GM13977 (cell line): ENCODE data around the gene TMEM33.

Experiments used
- DNase-seq: peaks from one replicate; pipeline ENCODE4 v3.0.0; 2012; ENCODE audit warnings: low spot score
- CTCF ChIP-seq: IDR thresholded peaks from 2 replicates; pipeline ENCODE4 v1.5.1; 2012; ENCODE audit warnings: mild to moderate bottlenecking, control low read depth; ENCODE audit not compliant: insufficient read depth; ENCODE audit errors: extremely low read depth, missing control alignments
- in situ Hi-C: fragments of 300-500 bp; cut with MboI; formaldehyde crosslinking; loops from one replicate; pipeline ENCODE4 v1.12.0; 2022; ENCODE audit warnings: low sequenced_read_pairs, low pct_unique_long_range_greater_than_20kb, mixed read lengths, inconsistent platforms; ENCODE audit not compliant: unreplicated experiment

The TMEM33 gene

GRCh38 chr4:41935652-41936021 is 408 bp downstream of the TMEM33 start:
- no peak for TF ChIP-seq CTCF
- in situ Hi-C loops, result no loop called here
- DNase-seq, result peak; percentile 23

GRCh38 chr4:41939016-41939626 is 3.9 kb downstream of the TMEM33 start:
- in situ Hi-C loops, result no loop called here
- no peak for DNase-seq
- no peak for TF ChIP-seq CTCF

- TF ChIP-seq CTCF, result no peak
- DNase-seq, result no peak
- in situ Hi-C loops, result no loop called here
These were observed 5.6 kb downstream of the TMEM33 start for GRCh38 chr4:41940834-41941233.

GRCh38 chr4:41943506-41943905 is 8.3 kb downstream of the TMEM33 start:
- in situ Hi-C loops, result no loop called here
- no peak for DNase-seq
- no peak for TF ChIP-seq CTCF

- DNase-seq, result no peak
- in situ Hi-C loops, result no loop called here
- no peak for TF ChIP-seq CTCF
These were observed 8.9 kb downstream of the TMEM33 start for GRCh38 chr4:41944089-41944488.

- no peak for TF ChIP-seq CTCF
- no peak for DNase-seq
- in situ Hi-C loops, result no loop called here
These were observed 14.3 kb downstream of the TMEM33 start for GRCh38 chr4:41949531-41949930.

- in situ Hi-C loops, result loop anchor here (25.0 kb wide), 2 partner anchors 305 to 555 kb away; no protein-coding TSS in a partner anchor
- DNase-seq, result peak; percentile 45
These were observed 22.4 kb downstream of the TMEM33 start for GRCh38 chr4:41957634-41958033.

More at GRCh38 chr4:41957634-41958033, 22.4 kb downstream of the TMEM33 start:
- TF ChIP-seq CTCF, result peak; percentile 54
